ENCODE data around the gene MYCL.

The MYCL gene

DNA sequence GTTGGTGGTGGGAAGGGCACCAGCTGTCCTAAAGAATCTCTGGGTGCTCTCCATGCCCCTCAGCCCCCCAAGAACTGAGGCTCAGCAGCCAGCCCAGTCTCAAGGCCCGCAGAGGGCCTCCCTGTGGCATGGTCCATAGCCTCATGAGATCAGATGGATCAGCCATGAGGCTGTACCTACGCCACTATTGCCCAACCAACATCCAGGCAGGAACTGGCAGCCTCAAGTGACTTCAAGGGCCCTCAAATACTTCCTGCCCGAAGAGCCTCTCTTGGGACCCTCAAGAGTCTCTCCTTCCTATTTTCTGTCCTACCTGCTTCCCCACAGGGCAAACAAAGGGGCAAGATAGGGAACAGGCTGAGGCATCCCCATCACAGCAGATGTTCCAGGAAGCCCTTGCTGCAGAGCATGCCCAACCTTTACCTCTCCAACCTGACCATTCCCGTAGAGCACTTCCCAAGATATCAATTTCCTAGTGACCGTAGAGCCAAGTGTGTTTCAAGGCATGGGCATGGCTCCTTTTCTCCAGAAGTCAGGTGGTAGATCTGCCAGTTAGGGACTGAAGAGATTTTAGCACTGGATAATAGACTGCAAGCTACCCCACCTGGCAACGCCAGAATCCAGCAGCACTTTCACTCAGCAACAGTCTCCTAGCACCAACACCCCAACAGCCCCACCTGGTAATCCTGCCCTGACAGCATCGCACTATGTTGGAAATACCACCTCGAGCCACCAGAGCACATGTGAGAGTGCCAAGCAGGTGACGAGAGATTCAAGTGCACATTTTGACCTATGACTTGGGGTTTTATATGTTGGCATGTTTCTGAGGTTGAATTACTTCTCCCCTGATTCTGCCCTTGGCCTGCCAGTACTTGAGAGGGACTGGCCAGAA lies 39.5 kb upstream of the MYCL start:
- no peak for DNase-seq (ENCODE audit: low read depth)
- TF ChIP-seq CTCF (IDR thresholded peaks at IDR 0.05; ENCODE audit: low read length, missing control alignments) = no peak
- H3K4me3 ChIP-seq (replicated peaks; ENCODE audit: low read depth, low read length) = no peak overlapping the region

GRCh38 chr1:39940253-39940652 lies 38.5 kb upstream of the MYCL start:
- no peak for TF ChIP-seq CTCF (IDR thresholded peaks at IDR 0.05; ENCODE audit: low read length, missing control alignments)
- no peak for DNase-seq (ENCODE audit: low read depth)
- H3K4me3 ChIP-seq (replicated peaks; ENCODE audit: low read depth, low read length) = no peak overlapping the region

DNA sequence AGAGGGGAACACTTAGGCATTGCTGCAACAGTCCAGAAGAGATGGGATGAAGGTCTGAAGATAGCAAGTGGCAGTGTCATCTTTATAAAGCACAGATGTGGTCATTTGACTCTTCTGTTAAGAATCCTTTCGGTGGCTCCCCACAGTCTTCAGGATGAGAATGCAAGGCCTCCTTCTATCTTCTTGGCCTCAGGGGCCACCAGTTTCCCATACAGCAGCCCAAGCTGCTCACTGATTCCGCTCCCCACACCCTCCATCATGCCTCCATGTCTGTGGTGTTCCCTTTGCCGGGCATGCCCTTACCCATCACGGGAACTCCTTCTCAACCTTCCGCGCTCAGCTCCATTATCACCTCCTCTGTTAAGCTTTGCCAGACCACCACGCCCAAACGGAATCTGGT lies 37.1 kb upstream of the MYCL start:
- TF ChIP-seq CTCF (IDR thresholded peaks at IDR 0.05; ENCODE audit: low read length, missing control alignments) = no peak
- DNase-seq (ENCODE audit: low read depth) = no peak

DNA sequence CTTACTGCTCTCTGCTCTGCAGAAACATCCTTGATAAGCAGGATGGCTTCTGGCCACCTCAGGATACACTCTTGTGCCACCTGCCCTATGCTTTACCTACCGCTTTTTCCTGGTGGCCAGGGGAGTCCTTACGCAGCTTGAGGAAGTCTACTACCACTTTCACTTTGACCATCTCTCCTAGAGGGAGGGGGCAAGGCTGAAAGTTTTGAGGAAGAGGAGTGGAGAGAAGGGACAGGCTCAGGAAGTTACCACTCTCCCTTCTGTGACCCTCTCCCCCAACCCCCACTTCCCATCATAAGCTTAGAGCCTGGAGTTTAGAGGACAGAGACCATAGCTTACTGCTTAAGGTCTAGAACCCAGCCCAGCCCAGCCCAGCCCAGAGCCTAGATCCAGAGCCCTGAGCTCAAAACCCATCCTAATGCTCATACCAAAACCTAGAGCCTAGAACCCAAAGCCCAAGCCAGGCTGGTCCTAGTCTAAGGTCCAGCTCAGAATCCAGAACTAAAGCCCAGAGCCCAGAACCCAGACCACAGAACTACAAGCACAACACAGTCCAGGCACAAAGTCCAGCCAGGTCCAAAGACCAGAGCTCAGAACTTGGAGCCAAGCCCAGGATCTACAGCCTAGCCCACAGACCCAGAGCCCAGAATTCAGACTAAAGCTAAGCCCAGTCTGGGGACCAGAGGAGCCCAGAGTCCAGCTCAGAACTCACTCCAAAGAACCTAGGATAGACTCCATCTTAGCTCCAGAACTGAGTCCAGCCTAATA lies 35.2 kb upstream of the MYCL start:
- DNase-seq (ENCODE audit: low read depth) = no peak
- TF ChIP-seq CTCF (IDR thresholded peaks at IDR 0.05; ENCODE audit: low read length, missing control alignments) = no peak

More for the DNA sequence above, 37.1 kb upstream of the MYCL start:
- no peak overlapping the region for H3K4me3 ChIP-seq (replicated peaks; ENCODE audit: low read depth, low read length)

GRCh38 chr1:39933956-39934941 lies 32.5 kb upstream of the MYCL start:
- TF ChIP-seq CTCF (IDR thresholded peaks at IDR 0.05; ENCODE audit: low read length, missing control alignments) = no peak
- no peak overlapping the region for H3K4me3 ChIP-seq (replicated peaks; ENCODE audit: low read depth, low read length)
- peak; percentile 99 for DNase-seq (ENCODE audit: low read depth)

More for the DNA sequence above, 35.2 kb upstream of the MYCL start:
- H3K4me3 ChIP-seq (replicated peaks; ENCODE audit: low read depth, low read length) = no peak overlapping the region

GRCh38 chr1:39928809-39929587 lies 27.3 kb upstream of the MYCL start:
- TF ChIP-seq CTCF (IDR thresholded peaks at IDR 0.05; ENCODE audit: low read length, missing control alignments) = no peak
- H3K4me3 ChIP-seq (replicated peaks; ENCODE audit: low read depth, low read length) = no peak overlapping the region
- no peak for DNase-seq (ENCODE audit: low read depth)

Data from fibroblast of pulmonary artery (primary cell).